ENCODE measurements around the gene PAH.
"Not testable (repeated sequence)": the region's sequence is repeated elsewhere in the genome, so short reads cannot be mapped to it uniquely, and the experiment has no call there.

PAH gene

GRCh38 chr12:102849722-102850447, 67.2 kb downstream of the PAH start:
- no peak overlapping the region for H3K4me3 ChIP-seq (ENCODE audit: low read length)
- no peak for DNase-seq (ENCODE audit: low read depth, low spot score)

- no peak overlapping the region for H3K4me3 ChIP-seq (ENCODE audit: low read length)
- DNase-seq (ENCODE audit: low read depth, low spot score) = no peak
These were observed 68.2 kb downstream of the PAH start for GRCh38 chr12:102848832-102849231.

GRCh38 chr12:102847131-102847530, 69.9 kb downstream of the PAH start:
- H3K4me3 ChIP-seq (ENCODE audit: low read length) = no peak overlapping the region
- DNase-seq (ENCODE audit: low read depth, low spot score) = no peak

- H3K4me3 ChIP-seq (ENCODE audit: low read length) = no peak overlapping the region
- DNase-seq (ENCODE audit: low read depth, low spot score) = no peak
These were observed 83.2 kb downstream of the PAH start for GRCh38 chr12:102833687-102834441.

GRCh38 chr12:102832826-102833225, 84.2 kb downstream of the PAH start:
- H3K4me3 ChIP-seq (ENCODE audit: low read length); DNase-seq (ENCODE audit: low read depth, low spot score): not testable (repeated sequence)

GRCh38 chr12:102824218-102824835, 92.7 kb downstream of the PAH start:
- H3K4me3 ChIP-seq (ENCODE audit: low read length) = no peak overlapping the region
- no peak for DNase-seq (ENCODE audit: low read depth, low spot score)

- no peak for DNase-seq (ENCODE audit: low read depth, low spot score)
These were observed 95.9 kb downstream of the PAH start for GRCh38 chr12:102821149-102821548.

GRCh38 chr12:102816816-102817434, 100.1 kb downstream of the PAH start:
- no peak overlapping the region for H3K4me3 ChIP-seq (ENCODE audit: low read length)
- DNase-seq (ENCODE audit: low read depth, low spot score) = peak; percentile 19

More at GRCh38 chr12:102821149-102821548, 95.9 kb downstream of the PAH start:
- H3K4me3 ChIP-seq (ENCODE audit: low read length) = no peak overlapping the region

- H3K4me3 ChIP-seq (ENCODE audit: low read length) = no peak overlapping the region
These were observed 102.2 kb downstream of the PAH start for GRCh38 chr12:102814691-102815367.

GRCh38 chr12:102812344-102812743, 104.7 kb downstream of the PAH start:
- DNase-seq (ENCODE audit: low read depth, low spot score) = no peak
- H3K4me3 ChIP-seq (ENCODE audit: low read length) = no peak overlapping the region

More at GRCh38 chr12:102814691-102815367, 102.2 kb downstream of the PAH start:
- no peak for DNase-seq (ENCODE audit: low read depth, low spot score)

GRCh38 chr12:102811110-102811737, 105.8 kb downstream of the PAH start:
- H3K4me3 ChIP-seq (ENCODE audit: low read length) = no peak overlapping the region
- no peak for DNase-seq (ENCODE audit: low read depth, low spot score)

GRCh38 chr12:102808412-102808811, 108.6 kb downstream of the PAH start:
- no peak overlapping the region for H3K4me3 ChIP-seq (ENCODE audit: low read length)
- DNase-seq (ENCODE audit: low read depth, low spot score) = no peak

- no peak overlapping the region for H3K4me3 ChIP-seq (ENCODE audit: low read length)
- no peak for DNase-seq (ENCODE audit: low read depth, low spot score)
These were observed 110.5 kb downstream of the PAH start for GRCh38 chr12:102806592-102806991.

GRCh38 chr12:102806110-102806509, 110.9 kb downstream of the PAH start:
- no peak overlapping the region for H3K4me3 ChIP-seq (ENCODE audit: low read length)
- no peak for DNase-seq (ENCODE audit: low read depth, low spot score)

GRCh38 chr12:102800565-102800964, 116.5 kb downstream of the PAH start:
- DNase-seq (ENCODE audit: low read depth, low spot score) = no peak
- H3K4me3 ChIP-seq (ENCODE audit: low read length) = no peak overlapping the region

GRCh38 chr12:102799229-102799628, 117.8 kb downstream of the PAH start:
- H3K4me3 ChIP-seq (ENCODE audit: low read length) = no peak overlapping the region
- DNase-seq (ENCODE audit: low read depth, low spot score) = no peak

- DNase-seq (ENCODE audit: low read depth, low spot score) = no peak
- no peak overlapping the region for H3K4me3 ChIP-seq (ENCODE audit: low read length)
These were observed 119.5 kb downstream of the PAH start for GRCh38 chr12:102797528-102797927.

GRCh38 chr12:102793921-102794320, 123.1 kb downstream of the PAH start:
- no peak for DNase-seq (ENCODE audit: low read depth, low spot score)
- no peak overlapping the region for H3K4me3 ChIP-seq (ENCODE audit: low read length)

Data from Jurkat, Clone E6-1 (cell line).